ENCODE data around the gene SNAPC4. TPM values are rescaled to one million over a fixed set of nuclear protein-coding genes. Genes with fewer than 3 reads are reported as not detected.
A peak's percentile ranks its signal among the peaks of the same experiment; 100 is the strongest.

SNAPC4 gene
- total and polyA plus RNA-seq, 2 of the 8 experiments (the other 6 are each of a cell fraction or from before 2014, with no cell fraction given) = 6.9 to 18.1 TPM

DNA sequence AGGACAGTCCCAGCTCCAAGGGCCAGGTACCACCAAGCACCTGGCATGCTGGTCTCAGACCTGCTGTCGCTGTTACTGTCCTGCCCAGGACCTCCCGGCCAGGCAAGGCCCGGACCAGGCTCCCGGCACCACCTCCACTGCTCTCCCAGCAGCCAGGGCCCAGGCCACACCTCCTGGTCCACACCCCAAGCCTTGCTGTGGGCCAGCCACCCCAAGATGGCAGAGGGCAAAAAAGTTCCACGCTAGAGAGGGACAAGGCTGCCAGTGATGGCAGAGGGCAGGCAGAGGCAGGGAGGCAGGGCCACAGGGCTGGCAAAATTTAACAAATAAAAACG lies 37.6 kb downstream of the SNAPC4 start:
- Histone ChIP-seq H3K4ac (replicated peaks; ENCODE audit: insufficient read length, low read depth, low read length) (no peak overlapping the region), H3K23me2 (ENCODE audit: low read depth, low read length) (no peaks in the 10 kb centered on the region; the same call in 1 of the 2 replicates), H3K79me1 (ENCODE audit: low read depth, low read length) (peaks cover 3% of the 10 kb centered on the region), H3K23ac (ENCODE audit: insufficient read length) (no peak overlapping the region), H3K4me2 (ENCODE audit: insufficient read depth in 1 of 2, low read depth in 2 of 2, low read length in 2 of 2) (peak overlapping the region in 1 of 2 experiments; percentile 45; a peak in 1 of 4 replicates), H4K20me1 (replicated peaks in 1 of 2; ENCODE audit: control insufficient read depth in 1 of 2, insufficient read depth in 2 of 2, low read length in 2 of 2) (peaks cover 3 to 7% of the 10 kb centered on the region in 2 experiments), H2BK12ac (ENCODE audit: low read depth, low read length) (no peak overlapping the region), H3K4me1 (replicated peaks in 1 of 4; ENCODE audit: control insufficient read depth in 3 of 4, insufficient read depth in 4 of 4, low read length in 3 of 4) (peaks cover 0 to 8% (median under 1%) of the 10 kb centered on the region in 4 experiments; a peak in 3 of 7 replicates), H3K36me3 (ENCODE audit: control insufficient read depth in 2 of 4, insufficient read depth in 4 of 4, low read length in 3 of 4) (peaks cover 0 to 2% (median 0%) of the 10 kb centered on the region in 4 experiments; a peak in 1 of 8 replicates), H3K18ac (ENCODE audit: extremely low read depth, low read length) (no peak overlapping the region), H4K8ac (ENCODE audit: extremely low read depth, insufficient read depth, low read length) (peak overlapping the region; percentile 77; the same call in 1 of the 2 replicates), H3K27me3 (replicated peaks in 1 of 4; ENCODE audit: control insufficient read depth in 3 of 4, extremely low read depth in 1 of 4, insufficient read depth in 3 of 4, low read length in 3 of 4) (peaks cover 0 to 2% (median 0%) of the 10 kb centered on the region in 4 experiments; a peak in 2 of 7 replicates), H3K56ac (replicated peaks; ENCODE audit: insufficient read length, low read depth, low read length) (no peak overlapping the region), H2BK120ac (replicated peaks; ENCODE audit: low read depth, low read length) (no peak overlapping the region), H3K27ac (ENCODE audit: low read depth, low read length) (no peak overlapping the region), H2AFZ (ENCODE audit: low read length) (no peak overlapping the region), H3K9ac (replicated peaks in 1 of 4; ENCODE audit: extremely low read depth in 1 of 4, low read depth in 3 of 4, low read length in 3 of 4) (no peak overlapping the region), H3K79me2 (ENCODE audit: control insufficient read depth in 1 of 2, insufficient read depth in 2 of 2, low read length in 2 of 2) (no peaks in the 10 kb centered on the region), H2BK5ac (ENCODE audit: low read depth, low read length) (no peak overlapping the region), H3K4me3 (ENCODE audit: extremely low read depth in 1 of 4, insufficient read depth in 2 of 4, low read depth in 3 of 4, low read length in 4 of 4) (peak overlapping the region in 1 of 4 experiments; percentile 5; a peak in 1 of 8 replicates), H3K14ac (ENCODE audit: insufficient read length) (no peak overlapping the region), H2AK5ac (ENCODE audit: low read depth, low read length) (no peak overlapping the region), H2BK20ac (ENCODE audit: low read length) (no peak overlapping the region), H4K91ac (replicated peaks; ENCODE audit: insufficient read length, low read length) (no peak overlapping the region), H3K9me3 (ENCODE audit: insufficient read depth in 2 of 2, low read depth in 1 of 2, low read length in 1 of 2) (peaks cover 0 to 3% of the 10 kb centered on the region in 2 experiments; a peak in 1 of 4 replicates), H2BK15ac (ENCODE audit: low read length) (0 out of 2 replicates have a peak overlapping the region, but pooled peaks have one; percentile 16), H4K5ac (ENCODE audit: insufficient read length, low read depth, low read length) (no peak overlapping the region)
- FAIRE-seq (no peak), DNase-seq (ENCODE audit: low read depth in 1 of 2, low spot score in 2 of 2) (no peak)
- no peak for TF ChIP-seq NRF1 (IDR thresholded peaks at IDR 0.05; ENCODE audit: low read depth, low read length)
- TF ChIP-seq, protein P1, sequence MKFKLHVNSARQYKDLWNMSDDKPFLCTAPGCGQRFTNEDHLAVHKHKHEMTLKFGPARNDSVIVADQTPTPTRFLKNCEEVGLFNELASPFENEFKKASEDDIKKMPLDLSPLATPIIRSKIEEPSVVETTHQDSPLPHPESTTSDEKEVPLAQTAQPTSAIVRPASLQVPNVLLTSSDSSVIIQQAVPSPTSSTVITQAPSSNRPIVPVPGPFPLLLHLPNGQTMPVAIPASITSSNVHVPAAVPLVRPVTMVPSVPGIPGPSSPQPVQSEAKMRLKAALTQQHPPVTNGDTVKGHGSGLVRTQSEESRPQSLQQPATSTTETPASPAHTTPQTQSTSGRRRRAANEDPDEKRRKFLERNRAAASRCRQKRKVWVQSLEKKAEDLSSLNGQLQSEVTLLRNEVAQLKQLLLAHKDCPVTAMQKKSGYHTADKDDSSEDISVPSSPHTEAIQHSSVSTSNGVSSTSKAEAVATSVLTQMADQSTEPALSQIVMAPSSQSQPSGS (IDR thresholded peaks at IDR 0.05; ENCODE audit: low read length) = no peak
- TF ChIP-seq SUZ12 (IDR thresholded peaks at IDR 0.05; ENCODE audit: low read length) = no peak
- no peak for TF ChIP-seq POLR2A (IDR thresholded peaks at IDR 0.05; ENCODE audit: control extremely low read depth in 1 of 2, low read depth in 2 of 2, low read length in 2 of 2)
- no peak for TF ChIP-seq FOSL1 (IDR thresholded peaks at IDR 0.05; ENCODE audit: insufficient read depth, low read depth, low read length)
- no peak for TF ChIP-seq SIX5 (IDR thresholded peaks at IDR 0.05; ENCODE audit: low read depth, low read length)
- TF ChIP-seq CHD1 (IDR thresholded peaks at IDR 0.05; ENCODE audit: low read depth, low read length) = no peak
- TF ChIP-seq, protein P2, sequence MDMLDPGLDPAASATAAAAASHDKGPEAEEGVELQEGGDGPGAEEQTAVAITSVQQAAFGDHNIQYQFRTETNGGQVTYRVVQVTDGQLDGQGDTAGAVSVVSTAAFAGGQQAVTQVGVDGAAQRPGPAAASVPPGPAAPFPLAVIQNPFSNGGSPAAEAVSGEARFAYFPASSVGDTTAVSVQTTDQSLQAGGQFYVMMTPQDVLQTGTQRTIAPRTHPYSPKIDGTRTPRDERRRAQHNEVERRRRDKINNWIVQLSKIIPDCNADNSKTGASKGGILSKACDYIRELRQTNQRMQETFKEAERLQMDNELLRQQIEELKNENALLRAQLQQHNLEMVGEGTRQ (IDR thresholded peaks at IDR 0.05; ENCODE audit: low read length) = no peak
- CTCF ChIA-PET (ENCODE audit: partially characterized antibody) = interaction anchor here (0.7 to 7.1 kb wide), 17 partner anchors 8 to 303 kb away, joined by 3 to 80 read pairs (median 6); partner anchors contain the start of genes CARD9 and GPSM1
- POLR2A ChIA-PET (ENCODE audit: partially characterized antibody) = interaction anchor here (1.1 to 15.8 kb wide), 9 partner anchors 9 to 64 kb away, joined by 3 to 137 read pairs (median 5); partner anchors contain the start of genes CARD9 and SNAPC4
- WGBS, 2 experiments (ENCODE audit: extremely low coverage in 1 of 2, insufficient coverage in 1 of 2, insufficient read length in 1 of 2, insufficient replicate concordance in 2 of 2, low coverage in 1 of 2, low lambda C conversion rate in 2 of 2, missing lambda C conversion rate in 1 of 2) = 85% methylated on average over 6 of the region's 6 CpGs; no CpG with 5 or more reads in 1 of the 2 experiments
